Calu3 (cell line): Measurements from ENCODE around the gene NWD2. TPM values are rescaled to one million over a fixed set of nuclear protein-coding genes. Genes with fewer than 3 reads are reported as not detected.

Experiments
- BruUV-seq: library from RNA; stranded (reverse); fragments of 400-500 nt; replicated peaks from 2 replicates; lab custom pipeline; 2021; lab: Mats Ljungman, UMichigan
- CTCF ChIA-PET: fragments of 300-600 bp; sonication (Branson Sonifier 250); formaldehyde crosslinking; loops from one replicate; lab custom pipeline; 2022; ENCODE audit warnings: antibody characterized with exemption; lab: Charles Lee
- DNase-seq: peaks from one replicate; pipeline ENCODE4 v3.0.0; 2022
- H3K27ac Mint-ChIP-seq: one replicate; pipeline ENCODE4 v1.8.0; 2022; ENCODE audit warnings: mixed read lengths; ENCODE audit not compliant: unreplicated experiment
- H3K27me3 Mint-ChIP-seq: one replicate; pipeline ENCODE4 v1.8.0; 2022; ENCODE audit warnings: mixed read lengths; ENCODE audit not compliant: unreplicated experiment
- H3K36me3 Mint-ChIP-seq: one replicate; pipeline ENCODE4 v1.8.0; 2022; ENCODE audit warnings: mild to moderate bottlenecking, moderate library complexity, mixed read lengths; ENCODE audit not compliant: insufficient read depth, unreplicated experiment
- H3K4me1 Mint-ChIP-seq: one replicate; pipeline ENCODE4 v1.8.0; 2022; ENCODE audit warnings: mild to moderate bottlenecking, low read depth, mixed read lengths; ENCODE audit not compliant: unreplicated experiment
- H3K4me3 Mint-ChIP-seq: one replicate; pipeline ENCODE4 v1.8.0; 2022; ENCODE audit warnings: mild to moderate bottlenecking, low read depth, moderate library complexity, mixed read lengths; ENCODE audit not compliant: unreplicated experiment
- H3K9me3 Mint-ChIP-seq: one replicate; pipeline ENCODE4 v1.8.0; 2022; ENCODE audit warnings: low read depth, mixed read lengths; ENCODE audit not compliant: unreplicated experiment
- intact Hi-C: fragments of 100-400 bp; cut with micrococcal nuclease; formaldehyde crosslinking; loops from one replicate; pipeline ENCODE4 v1.10.0; 2022; ENCODE audit not compliant: unreplicated experiment
- total RNA-seq: library from RNA; stranded (reverse); gene quantifications from 2 replicates; pipeline ENCODE4 v1.2.3, GENCODE V29; 2022
- TF ChIP-seq, protein P1 (sequence below): fragments of 200-600 bp; IDR thresholded peaks from one replicate; pipeline ENCODE4 v1.8.0; 2022; ENCODE audit warnings: antibody characterized with exemption; ENCODE audit not compliant: unreplicated experiment

The NWD2 gene
- total RNA-seq, 1 experiment from 2014 or later: 1.4 TPM

DNA sequence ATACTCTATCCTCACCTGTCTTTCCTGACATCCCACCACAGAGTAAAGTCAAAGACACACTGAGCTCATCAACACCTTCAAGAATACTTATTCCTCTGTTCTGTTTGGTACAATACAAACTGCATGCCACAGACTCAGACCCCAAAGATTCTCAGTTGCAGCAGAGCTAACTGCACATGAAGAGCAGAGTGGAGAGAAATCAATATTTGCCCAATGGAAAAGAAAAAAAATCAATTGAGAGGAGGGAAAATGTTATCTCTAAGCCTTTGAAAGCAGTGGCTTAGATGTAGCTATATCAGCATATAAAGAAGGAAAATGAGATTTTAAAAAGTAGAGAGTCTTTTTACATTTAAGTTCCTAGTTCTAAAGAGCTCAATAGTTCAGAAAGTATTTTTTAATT, 180.2 kb downstream of the NWD2 start:
- CTCF ChIA-PET: interaction anchor here (1.4 kb wide), 1 partner anchor 10 kb away, joined by 5 read pairs; no protein-coding TSS in a partner anchor
- Mint-ChIP-seq H3K36me3 (no peaks in the 10 kb centered on the region), H3K4me1 (peaks cover 9% of the 10 kb centered on the region), H3K27me3 (no peaks in the 10 kb centered on the region), H3K9me3 (no peaks in the 10 kb centered on the region), H3K4me3 (no peak overlapping the region), H3K27ac (no peak overlapping the region)
- BruUV-seq: no TSS peak
- no peak for DNase-seq
- intact Hi-C loops: no loop called here
- TF ChIP-seq, protein P1, sequence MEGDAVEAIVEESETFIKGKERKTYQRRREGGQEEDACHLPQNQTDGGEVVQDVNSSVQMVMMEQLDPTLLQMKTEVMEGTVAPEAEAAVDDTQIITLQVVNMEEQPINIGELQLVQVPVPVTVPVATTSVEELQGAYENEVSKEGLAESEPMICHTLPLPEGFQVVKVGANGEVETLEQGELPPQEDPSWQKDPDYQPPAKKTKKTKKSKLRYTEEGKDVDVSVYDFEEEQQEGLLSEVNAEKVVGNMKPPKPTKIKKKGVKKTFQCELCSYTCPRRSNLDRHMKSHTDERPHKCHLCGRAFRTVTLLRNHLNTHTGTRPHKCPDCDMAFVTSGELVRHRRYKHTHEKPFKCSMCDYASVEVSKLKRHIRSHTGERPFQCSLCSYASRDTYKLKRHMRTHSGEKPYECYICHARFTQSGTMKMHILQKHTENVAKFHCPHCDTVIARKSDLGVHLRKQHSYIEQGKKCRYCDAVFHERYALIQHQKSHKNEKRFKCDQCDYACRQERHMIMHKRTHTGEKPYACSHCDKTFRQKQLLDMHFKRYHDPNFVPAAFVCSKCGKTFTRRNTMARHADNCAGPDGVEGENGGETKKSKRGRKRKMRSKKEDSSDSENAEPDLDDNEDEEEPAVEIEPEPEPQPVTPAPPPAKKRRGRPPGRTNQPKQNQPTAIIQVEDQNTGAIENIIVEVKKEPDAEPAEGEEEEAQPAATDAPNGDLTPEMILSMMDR: no peak

DNA sequence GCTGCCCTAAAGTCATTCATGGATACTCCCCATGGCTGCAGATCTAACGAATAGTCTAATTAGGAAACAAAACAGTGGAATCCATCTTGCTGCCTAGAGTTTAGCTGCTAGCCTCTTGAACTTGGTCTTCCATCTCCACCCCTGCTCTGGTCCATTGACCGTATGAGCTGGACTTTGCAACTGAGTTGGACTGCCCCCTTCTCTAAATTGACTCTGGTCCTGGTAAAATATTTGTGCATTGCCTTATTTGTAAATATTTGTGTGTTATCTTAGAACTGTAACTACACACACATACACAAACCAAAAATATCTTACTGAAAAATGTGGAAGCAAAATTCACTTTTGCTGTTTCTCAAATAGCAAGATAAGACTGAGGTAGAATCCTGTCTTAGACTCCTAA, 181.3 kb downstream of the NWD2 start:
- BruUV-seq: no TSS peak
- Mint-ChIP-seq H3K27ac (no peak overlapping the region), H3K27me3 (no peaks in the 10 kb centered on the region), H3K36me3 (no peaks in the 10 kb centered on the region), H3K4me1 (peaks cover 18% of the 10 kb centered on the region), H3K9me3 (no peaks in the 10 kb centered on the region), H3K4me3 (no peak overlapping the region)
- TF ChIP-seq, protein P1: no peak
- intact Hi-C loops: no loop called here
- DNase-seq: no peak
- CTCF ChIA-PET: interaction anchor here (1.4 kb wide), 1 partner anchor 9 kb away, joined by 5 read pairs; no protein-coding TSS in a partner anchor

DNA sequence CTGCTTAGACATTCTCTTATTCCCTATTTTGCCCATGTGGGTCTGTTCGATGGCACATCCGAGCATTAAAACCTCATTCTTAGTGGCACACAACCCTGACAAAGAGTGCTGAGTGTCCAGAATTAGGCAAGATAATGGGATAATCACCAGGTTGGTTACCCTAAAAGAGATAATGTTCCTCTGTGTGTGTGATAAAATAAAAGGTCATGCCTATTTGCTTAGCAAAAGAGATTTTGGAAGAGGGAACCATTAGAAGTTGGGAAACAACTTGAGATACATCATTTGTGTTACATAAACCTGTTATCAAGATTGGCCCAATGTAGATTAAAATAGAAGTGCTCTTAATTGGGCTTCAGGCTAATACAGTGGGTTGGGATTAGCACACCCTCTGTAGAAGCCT, 182.7 kb downstream of the NWD2 start:
- no peak for DNase-seq
- BruUV-seq: no TSS peak
- Mint-ChIP-seq H3K4me1 (peaks cover 26% of the 10 kb centered on the region), H3K27ac (no peak overlapping the region), H3K4me3 (no peak overlapping the region), H3K27me3 (no peaks in the 10 kb centered on the region), H3K9me3 (no peaks in the 10 kb centered on the region), H3K36me3 (no peaks in the 10 kb centered on the region)
- intact Hi-C loops: no loop called here
- CTCF ChIA-PET: no interaction called here
- TF ChIP-seq, protein P1: no peak

DNA sequence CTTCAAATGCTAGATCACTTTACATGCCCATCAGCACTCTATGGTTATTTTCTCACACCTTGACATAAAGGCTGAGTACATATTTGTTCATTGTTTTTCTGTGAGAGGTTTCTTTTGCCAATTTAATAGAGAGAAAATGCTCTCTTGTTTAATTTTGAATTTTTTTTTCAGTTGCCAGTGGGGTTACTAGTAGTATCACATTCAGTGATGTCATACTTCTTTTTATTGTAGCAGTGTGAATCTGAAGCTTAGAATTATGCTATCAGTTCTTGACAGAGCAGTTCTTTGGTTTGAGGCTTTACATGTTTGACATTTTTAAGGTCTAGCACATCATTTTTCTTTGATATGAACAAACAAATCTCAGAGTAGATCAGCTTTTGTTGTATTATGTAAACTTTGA, 185.4 kb downstream of the NWD2 start:
- Mint-ChIP-seq H3K27me3 (no peaks in the 10 kb centered on the region), H3K36me3 (no peaks in the 10 kb centered on the region), H3K9me3 (no peaks in the 10 kb centered on the region), H3K27ac (no peak overlapping the region), H3K4me3 (no peak overlapping the region), H3K4me1 (peaks cover 30% of the 10 kb centered on the region)
- no peak for DNase-seq
- BruUV-seq: no TSS peak
- CTCF ChIA-PET: no interaction called here
- intact Hi-C loops: no loop called here
- TF ChIP-seq, protein P1: no peak
